T-helper 1 cell treated with Interleukin-12 subunit alpha and Interleukin-12 subunit beta and Interleukin-4 antibody, amounts not matched to agents 30 μg/mL and 1 μg/mL, for 36 hours (primary cell): ENCODE data around the gene CERS3.
"Not testable (repeated sequence)": the region's sequence is repeated elsewhere in the genome, so short reads cannot be mapped to it uniquely, and the experiment has no call there.

ENCODE experiments used
- H3K27ac Mint-ChIP-seq: one replicate; pipeline ENCODE4 v1.8.0; 2021; ENCODE audit warnings: mild to moderate bottlenecking, mixed read lengths
- H3K27me3 Mint-ChIP-seq: one replicate; pipeline ENCODE4 v1.8.0; 2021; ENCODE audit warnings: low read depth, mixed read lengths
- H3K36me3 Mint-ChIP-seq: one replicate; pipeline ENCODE4 v1.8.0; 2021; ENCODE audit warnings: low read depth, mixed read lengths
- H3K4me1 Mint-ChIP-seq: one replicate; pipeline ENCODE4 v1.8.0; 2021; ENCODE audit warnings: low read depth, mixed read lengths
- H3K4me3 Mint-ChIP-seq: one replicate; pipeline ENCODE4 v1.8.0; 2021; ENCODE audit warnings: mild to moderate bottlenecking, moderate library complexity, mixed read lengths
- H3K9me3 Mint-ChIP-seq: one replicate; pipeline ENCODE4 v1.8.0; 2021; ENCODE audit warnings: mixed read lengths

The CERS3 gene

GRCh38 chr15:100466073-100466472 lies 62.7 kb downstream of the CERS3 start:
- Mint-ChIP-seq H3K27me3 (no peaks in the 10 kb centered on the region), H3K4me1 (peaks cover 5% of the 10 kb centered on the region), H3K9me3 (peaks cover 7% of the 10 kb centered on the region), H3K36me3 (peaks cover 2% of the 10 kb centered on the region), H3K27ac (no peak overlapping the region), H3K4me3 (no peak overlapping the region)

- no peaks in the 10 kb centered on the region for H3K27me3 Mint-ChIP-seq
- H3K4me1 Mint-ChIP-seq: peaks cover 5% of the 10 kb centered on the region
- H3K36me3 Mint-ChIP-seq: peaks cover 2% of the 10 kb centered on the region
- H3K27ac Mint-ChIP-seq: no peak overlapping the region
- H3K9me3 Mint-ChIP-seq: no peaks in the 10 kb centered on the region
- no peak overlapping the region for H3K4me3 Mint-ChIP-seq
Observed at GRCh38 chr15:100464888-100465287, 63.9 kb downstream of the CERS3 start.

- peaks cover 5% of the 10 kb centered on the region for H3K4me1 Mint-ChIP-seq
- H3K27ac Mint-ChIP-seq: no peak overlapping the region
- no peak overlapping the region for H3K4me3 Mint-ChIP-seq
- H3K36me3 Mint-ChIP-seq: peaks cover 2% of the 10 kb centered on the region
- no peaks in the 10 kb centered on the region for H3K27me3 Mint-ChIP-seq
- H3K9me3 Mint-ChIP-seq: no peaks in the 10 kb centered on the region
Observed at GRCh38 chr15:100464256-100464655, 64.5 kb downstream of the CERS3 start.

- H3K36me3 Mint-ChIP-seq: peaks cover 2% of the 10 kb centered on the region
- no peak overlapping the region for H3K4me3 Mint-ChIP-seq
- H3K27ac Mint-ChIP-seq: no peak overlapping the region
- no peaks in the 10 kb centered on the region for H3K9me3 Mint-ChIP-seq
- no peaks in the 10 kb centered on the region for H3K27me3 Mint-ChIP-seq
- peaks cover 5% of the 10 kb centered on the region for H3K4me1 Mint-ChIP-seq
Observed at GRCh38 chr15:100463515-100463914, 65.2 kb downstream of the CERS3 start.

GRCh38 chr15:100461049-100461448 lies 67.7 kb downstream of the CERS3 start:
- Mint-ChIP-seq H3K27me3 (no peaks in the 10 kb centered on the region), H3K36me3 (peaks cover 2% of the 10 kb centered on the region), H3K9me3 (no peaks in the 10 kb centered on the region), H3K4me1 (peaks cover 5% of the 10 kb centered on the region), H3K27ac (no peak overlapping the region), H3K4me3 (no peak overlapping the region)

- no peak overlapping the region for H3K4me3 Mint-ChIP-seq
- H3K4me1 Mint-ChIP-seq: no peaks in the 10 kb centered on the region
- H3K27ac Mint-ChIP-seq: no peak overlapping the region
- H3K36me3 Mint-ChIP-seq: no peaks in the 10 kb centered on the region
- peaks cover 3% of the 10 kb centered on the region for H3K27me3 Mint-ChIP-seq
- no peaks in the 10 kb centered on the region for H3K9me3 Mint-ChIP-seq
Observed at GRCh38 chr15:100457201-100457600, 71.5 kb downstream of the CERS3 start.

GRCh38 chr15:100454148-100454547 lies 74.6 kb downstream of the CERS3 start:
- Mint-ChIP-seq H3K4me3 (no peak overlapping the region), H3K36me3 (no peaks in the 10 kb centered on the region), H3K9me3 (peaks cover 7% of the 10 kb centered on the region), H3K4me1 (no peaks in the 10 kb centered on the region), H3K27me3 (peaks cover 3% of the 10 kb centered on the region), H3K27ac (no peak overlapping the region)

- H3K36me3 Mint-ChIP-seq: no peaks in the 10 kb centered on the region
- H3K27ac Mint-ChIP-seq: no peak overlapping the region
- no peak overlapping the region for H3K4me3 Mint-ChIP-seq
- no peaks in the 10 kb centered on the region for H3K4me1 Mint-ChIP-seq
- H3K27me3 Mint-ChIP-seq: no peaks in the 10 kb centered on the region
- H3K9me3 Mint-ChIP-seq: peaks cover 7% of the 10 kb centered on the region
Observed at GRCh38 chr15:100448481-100448880, 80.3 kb downstream of the CERS3 start.

GRCh38 chr15:100441063-100441462 lies 87.7 kb downstream of the CERS3 start:
- H3K4me3 Mint-ChIP-seq, H3K9me3 Mint-ChIP-seq, H3K27ac Mint-ChIP-seq, H3K4me1 Mint-ChIP-seq, H3K36me3 Mint-ChIP-seq, H3K27me3 Mint-ChIP-seq: not testable (repeated sequence)

- H3K36me3 Mint-ChIP-seq: no peaks in the 10 kb centered on the region
- H3K27me3 Mint-ChIP-seq: no peaks in the 10 kb centered on the region
- H3K9me3 Mint-ChIP-seq: no peaks in the 10 kb centered on the region
- no peak overlapping the region for H3K27ac Mint-ChIP-seq
- H3K4me3 Mint-ChIP-seq: no peak overlapping the region
- no peaks in the 10 kb centered on the region for H3K4me1 Mint-ChIP-seq
Observed at GRCh38 chr15:100439514-100439913, 89.2 kb downstream of the CERS3 start.

GRCh38 chr15:100438570-100438969 lies 90.2 kb downstream of the CERS3 start:
- Mint-ChIP-seq H3K27me3 (no peaks in the 10 kb centered on the region), H3K4me1 (peaks cover 3% of the 10 kb centered on the region), H3K36me3 (peaks cover under 1% of the 10 kb centered on the region), H3K9me3 (no peaks in the 10 kb centered on the region), H3K27ac (no peak overlapping the region), H3K4me3 (no peak overlapping the region)

- no peak overlapping the region for H3K27ac Mint-ChIP-seq
- H3K4me3 Mint-ChIP-seq: no peak overlapping the region
- H3K27me3 Mint-ChIP-seq: no peaks in the 10 kb centered on the region
- no peaks in the 10 kb centered on the region for H3K9me3 Mint-ChIP-seq
- peaks cover 2% of the 10 kb centered on the region for H3K36me3 Mint-ChIP-seq
- H3K4me1 Mint-ChIP-seq: peaks cover 3% of the 10 kb centered on the region
Observed at GRCh38 chr15:100437261-100437660, 91.5 kb downstream of the CERS3 start.

GRCh38 chr15:100434561-100434960 lies 94.2 kb downstream of the CERS3 start:
- Mint-ChIP-seq H3K4me1 (peaks cover 3% of the 10 kb centered on the region), H3K9me3 (no peaks in the 10 kb centered on the region), H3K27ac (no peak overlapping the region), H3K4me3 (no peak overlapping the region), H3K27me3 (no peaks in the 10 kb centered on the region), H3K36me3 (peaks cover 2% of the 10 kb centered on the region)

GRCh38 chr15:100434038-100434437 lies 94.7 kb downstream of the CERS3 start:
- Mint-ChIP-seq H3K27ac (no peak overlapping the region), H3K4me1 (peaks cover 3% of the 10 kb centered on the region), H3K9me3 (no peaks in the 10 kb centered on the region), H3K27me3 (no peaks in the 10 kb centered on the region), H3K4me3 (no peak overlapping the region), H3K36me3 (peaks cover 2% of the 10 kb centered on the region)

- peaks cover 3% of the 10 kb centered on the region for H3K4me1 Mint-ChIP-seq
- no peak overlapping the region for H3K4me3 Mint-ChIP-seq
- peaks cover 2% of the 10 kb centered on the region for H3K36me3 Mint-ChIP-seq
- no peak overlapping the region for H3K27ac Mint-ChIP-seq
- H3K27me3 Mint-ChIP-seq: no peaks in the 10 kb centered on the region
- no peaks in the 10 kb centered on the region for H3K9me3 Mint-ChIP-seq
Observed at GRCh38 chr15:100433304-100433703, 95.4 kb downstream of the CERS3 start.

- no peak overlapping the region for H3K27ac Mint-ChIP-seq
- H3K27me3 Mint-ChIP-seq: no peaks in the 10 kb centered on the region
- peaks cover 2% of the 10 kb centered on the region for H3K36me3 Mint-ChIP-seq
- no peak overlapping the region for H3K4me3 Mint-ChIP-seq
- peaks cover 3% of the 10 kb centered on the region for H3K4me1 Mint-ChIP-seq
- peaks cover 4% of the 10 kb centered on the region for H3K9me3 Mint-ChIP-seq
Observed at GRCh38 chr15:100430411-100430810, 98.3 kb downstream of the CERS3 start.
